ENCODE results near the gene AJAP1.

- no peak for TF ChIP-seq POLR2A (IDR thresholded peaks at IDR 0.05; ENCODE audit: low read length)
- no peak for TF ChIP-seq GATA1 (IDR thresholded peaks at IDR 0.05; ENCODE audit: low read depth, low read length)
These were observed 16.6 kb upstream of the AJAP1 start for GRCh38 chr1:4637616-4638344.
